HCT116 (cell line): Measurements from ENCODE around the gene FAM110A.
"Not testable (repeated sequence)": the region's sequence is repeated elsewhere in the genome, so short reads cannot be mapped to it uniquely, and the experiment has no call there.

Experiments used
- EGR1 ChIP-seq: IDR thresholded peaks from 2 replicates; pipeline ENCODE4 v1.6.1; 2012; ENCODE audit warnings: low read depth
- EZH2phosphoT487 ChIP-seq: fragments of 200-600 bp; IDR thresholded peaks from 2 replicates; pipeline ENCODE4 v1.6.1; 2018; ENCODE audit warnings: antibody characterized with exemption, borderline replicate concordance
- FOSL1 ChIP-seq: IDR thresholded peaks from 2 replicates; pipeline ENCODE4 v1.6.1; 2012; ENCODE audit warnings: low read depth
- POLR2A ChIP-seq: IDR thresholded peaks from 2 replicates; pipeline ENCODE4 v1.7.0; 2011; ENCODE audit warnings: borderline replicate concordance; ENCODE audit not compliant: insufficient read depth, insufficient read length; ENCODE audit errors: extremely low read depth
- POLR2AphosphoS5 ChIP-seq: IDR thresholded peaks from 2 replicates; pipeline ENCODE4 v1.6.1; 2011; ENCODE audit warnings: mild to moderate bottlenecking, low read depth, low read length, moderate library complexity
- YY1 ChIP-seq: IDR thresholded peaks from 2 replicates; pipeline ENCODE4 v1.6.1; 2011; ENCODE audit warnings: low read length, low read depth, moderate library complexity, mild to moderate bottlenecking; ENCODE audit not compliant: insufficient replicate concordance; ENCODE audit errors: extremely low read depth
- ZFX ChIP-seq: fragments of 450-650 bp; IDR thresholded peaks from 2 replicates; pipeline ENCODE4 v1.6.1; 2017
- TF ChIP-seq, protein P1 (sequence below), 3 experiments: fragments of 200-600 bp in 1 of 3; sonication (generic) in 1 of 3; IDR thresholded peaks in 2 of 3; conservative IDR thresholded peaks in 1 of 3; 2 replicates each; pipeline ENCODE4 v1.5.1; 2012 to 2017; ENCODE audit warnings: low read depth in 2 of 3, low read length in 2 of 3, antibody characterized with exemption in 1 of 3, borderline replicate concordance in 1 of 3, control low read depth in 1 of 3, mild to moderate bottlenecking in 1 of 3, mixed read lengths in 1 of 3, mixed run types in 1 of 3, moderate library complexity in 1 of 3; ENCODE audit not compliant: insufficient read depth in 1 of 3
- TF ChIP-seq, protein P2 (sequence below): IDR thresholded peaks from 2 replicates; pipeline ENCODE4 v1.6.1; 2012
- TF ChIP-seq, protein P3 (sequence below): IDR thresholded peaks from 2 replicates; pipeline ENCODE4 v1.6.1; 2012
- TF ChIP-seq, protein P4 (sequence below): IDR thresholded peaks from 2 replicates; pipeline ENCODE4 v1.6.1; 2012; ENCODE audit warnings: low read depth

DNA sequence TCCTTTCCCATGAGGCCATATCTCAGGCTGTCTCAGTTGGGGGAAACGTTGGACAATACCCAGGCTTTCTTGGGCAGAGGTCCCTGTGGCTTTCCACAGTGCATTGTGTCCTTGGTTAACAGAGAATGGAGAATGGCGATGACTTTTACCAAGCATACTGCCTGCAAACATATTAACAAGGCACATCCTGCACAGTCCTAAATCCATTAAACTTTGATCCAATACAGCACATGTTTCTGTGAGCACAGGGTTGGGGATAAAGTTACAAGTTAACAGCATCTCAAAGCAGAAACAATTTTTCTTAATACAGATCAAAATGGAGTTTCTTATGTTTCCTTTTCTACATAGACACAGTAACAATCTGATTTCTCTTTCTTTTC, 21.1 kb upstream of the FAM110A start:
- not testable (repeated sequence) for TF ChIP-seq ZFX, EGR1, POLR2A, POLR2AphosphoS5, FOSL1, EZH2phosphoT487, YY1
- TF ChIP-seq, protein P1, sequence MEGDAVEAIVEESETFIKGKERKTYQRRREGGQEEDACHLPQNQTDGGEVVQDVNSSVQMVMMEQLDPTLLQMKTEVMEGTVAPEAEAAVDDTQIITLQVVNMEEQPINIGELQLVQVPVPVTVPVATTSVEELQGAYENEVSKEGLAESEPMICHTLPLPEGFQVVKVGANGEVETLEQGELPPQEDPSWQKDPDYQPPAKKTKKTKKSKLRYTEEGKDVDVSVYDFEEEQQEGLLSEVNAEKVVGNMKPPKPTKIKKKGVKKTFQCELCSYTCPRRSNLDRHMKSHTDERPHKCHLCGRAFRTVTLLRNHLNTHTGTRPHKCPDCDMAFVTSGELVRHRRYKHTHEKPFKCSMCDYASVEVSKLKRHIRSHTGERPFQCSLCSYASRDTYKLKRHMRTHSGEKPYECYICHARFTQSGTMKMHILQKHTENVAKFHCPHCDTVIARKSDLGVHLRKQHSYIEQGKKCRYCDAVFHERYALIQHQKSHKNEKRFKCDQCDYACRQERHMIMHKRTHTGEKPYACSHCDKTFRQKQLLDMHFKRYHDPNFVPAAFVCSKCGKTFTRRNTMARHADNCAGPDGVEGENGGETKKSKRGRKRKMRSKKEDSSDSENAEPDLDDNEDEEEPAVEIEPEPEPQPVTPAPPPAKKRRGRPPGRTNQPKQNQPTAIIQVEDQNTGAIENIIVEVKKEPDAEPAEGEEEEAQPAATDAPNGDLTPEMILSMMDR (IDR thresholded peaks at IDR 0.05 in 2 of 3, conservative IDR thresholded peaks at IDR 0.05 in 1 of 3; ENCODE audit: borderline replicate concordance in 1 of 3, insufficient read depth in 1 of 3, low read depth in 2 of 3, low read length in 2 of 3), result not testable (repeated sequence)
- TF ChIP-seq, protein P2, sequence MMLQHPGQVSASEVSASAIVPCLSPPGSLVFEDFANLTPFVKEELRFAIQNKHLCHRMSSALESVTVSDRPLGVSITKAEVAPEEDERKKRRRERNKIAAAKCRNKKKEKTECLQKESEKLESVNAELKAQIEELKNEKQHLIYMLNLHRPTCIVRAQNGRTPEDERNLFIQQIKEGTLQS, result not testable (repeated sequence)
- TF ChIP-seq, protein P3, sequence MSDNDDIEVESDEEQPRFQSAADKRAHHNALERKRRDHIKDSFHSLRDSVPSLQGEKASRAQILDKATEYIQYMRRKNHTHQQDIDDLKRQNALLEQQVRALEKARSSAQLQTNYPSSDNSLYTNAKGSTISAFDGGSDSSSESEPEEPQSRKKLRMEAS, result not testable (repeated sequence)
- TF ChIP-seq, protein P4, sequence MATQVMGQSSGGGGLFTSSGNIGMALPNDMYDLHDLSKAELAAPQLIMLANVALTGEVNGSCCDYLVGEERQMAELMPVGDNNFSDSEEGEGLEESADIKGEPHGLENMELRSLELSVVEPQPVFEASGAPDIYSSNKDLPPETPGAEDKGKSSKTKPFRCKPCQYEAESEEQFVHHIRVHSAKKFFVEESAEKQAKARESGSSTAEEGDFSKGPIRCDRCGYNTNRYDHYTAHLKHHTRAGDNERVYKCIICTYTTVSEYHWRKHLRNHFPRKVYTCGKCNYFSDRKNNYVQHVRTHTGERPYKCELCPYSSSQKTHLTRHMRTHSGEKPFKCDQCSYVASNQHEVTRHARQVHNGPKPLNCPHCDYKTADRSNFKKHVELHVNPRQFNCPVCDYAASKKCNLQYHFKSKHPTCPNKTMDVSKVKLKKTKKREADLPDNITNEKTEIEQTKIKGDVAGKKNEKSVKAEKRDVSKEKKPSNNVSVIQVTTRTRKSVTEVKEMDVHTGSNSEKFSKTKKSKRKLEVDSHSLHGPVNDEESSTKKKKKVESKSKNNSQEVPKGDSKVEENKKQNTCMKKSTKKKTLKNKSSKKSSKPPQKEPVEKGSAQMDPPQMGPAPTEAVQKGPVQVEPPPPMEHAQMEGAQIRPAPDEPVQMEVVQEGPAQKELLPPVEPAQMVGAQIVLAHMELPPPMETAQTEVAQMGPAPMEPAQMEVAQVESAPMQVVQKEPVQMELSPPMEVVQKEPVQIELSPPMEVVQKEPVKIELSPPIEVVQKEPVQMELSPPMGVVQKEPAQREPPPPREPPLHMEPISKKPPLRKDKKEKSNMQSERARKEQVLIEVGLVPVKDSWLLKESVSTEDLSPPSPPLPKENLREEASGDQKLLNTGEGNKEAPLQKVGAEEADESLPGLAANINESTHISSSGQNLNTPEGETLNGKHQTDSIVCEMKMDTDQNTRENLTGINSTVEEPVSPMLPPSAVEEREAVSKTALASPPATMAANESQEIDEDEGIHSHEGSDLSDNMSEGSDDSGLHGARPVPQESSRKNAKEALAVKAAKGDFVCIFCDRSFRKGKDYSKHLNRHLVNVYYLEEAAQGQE, result not testable (repeated sequence)
